GM11168 (cell line): Measurements from ENCODE around the gene HMCN2.

Experiments used
- in situ Hi-C: fragments of 300-500 bp; cut with MboI; formaldehyde crosslinking; loops from one replicate; pipeline ENCODE4 v1.12.0; 2022; ENCODE audit warnings: low sequenced_read_pairs; ENCODE audit not compliant: unreplicated experiment

Gene HMCN2

GRCh38 chr9:130301483-130302286 lies 36.1 kb downstream of the HMCN2 start:
- in situ Hi-C loops: no loop called here

DNA sequence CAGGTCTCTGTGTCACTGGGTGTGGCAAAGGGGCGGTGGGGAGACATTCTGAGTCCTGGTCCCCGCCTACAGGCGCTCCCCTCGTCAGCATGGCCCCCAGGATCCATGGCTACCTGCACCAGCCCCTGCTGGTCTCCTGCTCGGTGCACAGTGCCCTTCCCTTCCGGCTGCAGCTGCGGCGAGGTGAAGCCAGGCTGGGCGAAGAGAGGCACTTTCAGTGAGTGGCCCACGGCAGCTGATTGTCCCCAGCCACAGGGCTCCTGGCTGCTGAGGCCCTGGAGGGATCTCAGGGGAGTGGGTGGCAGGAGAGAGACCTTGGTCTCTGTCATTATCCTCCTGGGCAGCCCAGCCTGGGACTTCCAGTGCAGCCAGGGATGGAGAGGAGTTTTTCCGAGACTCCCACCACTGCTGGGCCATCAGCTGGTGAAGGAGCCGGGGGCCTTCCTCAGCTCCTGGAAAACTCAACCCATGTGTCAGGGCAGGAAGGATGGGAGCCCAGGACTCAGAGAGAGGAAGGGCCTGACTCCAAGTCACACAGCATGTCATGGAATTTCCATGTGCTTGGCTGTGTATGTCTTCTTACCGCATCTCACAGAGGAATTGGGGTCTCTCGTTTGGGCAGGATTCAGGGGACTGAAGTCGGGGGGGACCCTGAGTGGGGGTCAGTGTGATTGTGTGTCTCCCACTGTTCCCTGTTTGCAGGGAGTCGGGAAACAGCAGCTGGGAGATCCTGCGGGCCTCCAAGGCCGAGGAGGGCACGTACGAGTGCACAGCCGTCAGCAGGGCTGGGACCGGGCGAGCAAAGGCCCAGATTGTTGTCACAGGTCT lies 37.4 kb downstream of the HMCN2 start:
- in situ Hi-C loops: no loop called here

- in situ Hi-C loops: no loop called here
These were observed 38.1 kb downstream of the HMCN2 start for GRCh38 chr9:130303613-130304055.

GRCh38 chr9:130304116-130304515 lies 38.6 kb downstream of the HMCN2 start:
- in situ Hi-C loops: no loop called here

DNA sequence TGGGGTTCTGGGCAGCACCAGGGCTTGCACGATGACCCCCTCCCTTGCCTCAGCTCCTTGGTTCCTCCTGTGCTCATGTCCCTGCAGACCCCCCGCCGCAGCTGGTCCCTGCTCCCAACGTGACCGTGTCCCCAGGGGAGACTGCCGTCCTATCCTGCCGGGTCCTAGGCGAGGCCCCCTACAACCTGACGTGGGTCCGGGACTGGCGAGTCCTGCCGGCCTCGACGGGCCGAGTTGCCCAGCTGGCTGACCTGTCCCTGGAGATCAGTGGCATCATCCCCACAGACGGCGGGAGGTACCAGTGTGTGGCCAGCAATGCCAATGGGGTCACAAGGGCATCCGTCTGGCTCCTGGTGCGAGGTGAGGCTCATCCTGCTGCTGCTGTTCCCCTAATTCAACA lies 39.1 kb downstream of the HMCN2 start:
- in situ Hi-C loops: no loop called here

DNA sequence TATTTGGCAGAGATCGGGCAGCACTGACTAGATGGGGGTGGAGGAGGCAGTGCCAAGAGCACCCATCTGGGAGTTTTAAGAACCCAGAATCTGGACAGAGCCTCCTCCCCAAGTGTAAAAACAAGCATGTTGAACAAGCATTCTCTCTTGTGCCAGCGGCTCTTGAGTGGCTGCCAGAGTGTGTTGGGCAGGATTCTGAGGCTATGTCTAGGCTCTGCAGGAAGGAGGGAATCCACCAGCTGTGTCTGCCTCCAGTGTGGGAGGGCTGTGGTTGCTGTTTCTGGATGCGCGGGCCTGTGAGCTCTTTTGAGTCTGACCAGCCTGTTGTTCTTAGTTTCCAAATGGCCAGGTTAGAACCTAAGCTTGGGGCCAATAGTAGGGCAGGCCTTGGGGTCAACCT lies 39.8 kb downstream of the HMCN2 start:
- in situ Hi-C loops: no loop called here

GRCh38 chr9:130306823-130307666 lies 41.5 kb downstream of the HMCN2 start:
- in situ Hi-C loops: no loop called here

- in situ Hi-C loops: no loop called here
These were observed 42.0 kb downstream of the HMCN2 start for GRCh38 chr9:130307667-130307943.

GRCh38 chr9:130308081-130308571 lies 42.6 kb downstream of the HMCN2 start:
- in situ Hi-C loops: no loop called here

DNA sequence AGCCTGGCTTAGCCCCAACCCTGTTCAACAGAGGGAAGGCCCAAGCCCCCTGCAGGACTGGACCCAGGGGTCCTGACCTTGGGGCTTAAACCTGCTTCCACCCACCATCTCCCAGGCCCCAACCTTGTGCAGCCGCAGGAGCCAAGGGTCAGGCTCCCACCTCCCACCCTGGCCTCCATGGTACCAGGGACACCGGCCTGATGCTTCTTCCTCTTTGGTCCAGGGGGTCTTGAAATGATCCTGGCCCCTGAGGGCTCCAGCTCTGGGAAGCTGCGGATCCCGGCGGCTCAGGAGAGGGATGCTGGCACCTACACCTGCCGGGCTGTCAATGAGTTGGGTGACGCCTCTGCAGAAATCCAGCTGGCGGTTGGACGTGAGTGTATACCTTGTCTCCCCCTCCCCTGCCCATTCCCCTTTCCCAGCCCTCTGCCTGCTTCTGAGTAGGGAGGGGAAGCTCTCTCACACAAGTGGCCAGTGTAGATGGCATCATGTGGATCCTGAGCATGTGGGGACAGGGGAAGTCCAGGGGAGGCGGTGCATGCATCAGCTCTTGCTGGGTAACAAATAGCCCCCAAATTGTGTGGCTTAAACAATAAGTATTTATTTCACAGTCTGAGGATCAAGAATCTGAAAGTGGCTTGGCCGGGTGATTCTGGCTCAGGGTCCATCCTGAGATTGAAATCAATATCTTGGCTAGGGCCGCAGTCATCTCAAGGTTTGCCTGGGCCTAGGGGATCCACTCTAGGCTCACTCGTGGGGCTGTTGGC lies 44.3 kb downstream of the HMCN2 start:
- in situ Hi-C loops: no loop called here

GRCh38 chr9:130310456-130310855 lies 44.9 kb downstream of the HMCN2 start:
- in situ Hi-C loops: no loop called here

DNA sequence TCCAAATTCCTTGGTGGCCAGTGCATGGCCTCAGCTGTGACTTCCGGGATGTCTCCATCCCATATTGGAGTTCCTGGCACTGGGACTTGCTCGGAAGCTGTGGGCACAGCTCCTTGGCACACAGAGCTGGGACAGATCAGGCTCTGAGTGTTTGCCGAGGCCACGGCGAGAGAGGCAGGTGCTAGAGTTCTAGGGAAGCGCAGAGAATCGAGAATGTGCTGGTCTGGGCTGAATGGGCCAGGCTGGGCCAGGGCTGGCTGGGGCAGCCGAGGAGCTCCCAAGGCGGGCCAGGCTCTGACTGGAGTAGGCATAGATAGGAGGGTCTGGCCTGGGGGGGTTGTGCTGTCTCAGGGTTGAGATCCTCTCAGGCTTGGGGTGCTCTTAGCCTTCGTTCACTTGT lies 45.4 kb downstream of the HMCN2 start:
- in situ Hi-C loops: no loop called here

DNA sequence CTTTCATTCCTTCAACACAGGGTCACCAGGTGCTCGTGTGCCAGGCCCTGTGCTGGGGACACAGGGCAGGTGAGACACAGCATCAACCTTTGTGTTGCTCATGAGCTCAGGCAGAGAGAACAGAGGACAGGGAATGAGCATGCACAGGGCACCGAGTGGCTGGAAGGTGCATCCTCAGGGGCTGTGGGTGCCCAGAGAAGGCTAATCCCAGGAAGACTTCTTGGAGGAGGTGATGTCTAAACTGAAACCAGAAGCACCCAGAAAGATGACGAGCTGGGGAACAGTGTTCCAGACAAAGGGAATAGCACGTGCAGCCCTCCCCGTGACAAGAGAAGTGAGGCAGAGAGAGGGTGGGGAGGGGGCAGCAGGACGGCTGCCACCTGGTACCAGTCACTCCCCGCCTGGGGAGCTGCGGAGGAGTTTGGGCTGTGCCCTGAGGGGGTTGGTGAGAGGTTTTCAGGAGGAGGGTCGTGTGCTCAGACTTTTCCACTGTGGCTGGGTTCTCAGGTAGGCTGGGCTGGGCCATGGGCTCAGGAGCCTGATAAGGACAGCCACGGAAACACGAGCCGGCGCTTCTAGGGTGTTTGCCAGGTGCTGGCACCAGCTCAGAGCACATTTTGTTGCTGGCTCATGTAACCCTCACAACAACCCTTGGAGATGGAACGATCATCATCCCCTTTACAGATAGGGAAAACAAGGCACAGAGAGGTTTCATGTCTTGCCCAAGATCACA lies 46.0 kb downstream of the HMCN2 start:
- in situ Hi-C loops: no loop called here

DNA sequence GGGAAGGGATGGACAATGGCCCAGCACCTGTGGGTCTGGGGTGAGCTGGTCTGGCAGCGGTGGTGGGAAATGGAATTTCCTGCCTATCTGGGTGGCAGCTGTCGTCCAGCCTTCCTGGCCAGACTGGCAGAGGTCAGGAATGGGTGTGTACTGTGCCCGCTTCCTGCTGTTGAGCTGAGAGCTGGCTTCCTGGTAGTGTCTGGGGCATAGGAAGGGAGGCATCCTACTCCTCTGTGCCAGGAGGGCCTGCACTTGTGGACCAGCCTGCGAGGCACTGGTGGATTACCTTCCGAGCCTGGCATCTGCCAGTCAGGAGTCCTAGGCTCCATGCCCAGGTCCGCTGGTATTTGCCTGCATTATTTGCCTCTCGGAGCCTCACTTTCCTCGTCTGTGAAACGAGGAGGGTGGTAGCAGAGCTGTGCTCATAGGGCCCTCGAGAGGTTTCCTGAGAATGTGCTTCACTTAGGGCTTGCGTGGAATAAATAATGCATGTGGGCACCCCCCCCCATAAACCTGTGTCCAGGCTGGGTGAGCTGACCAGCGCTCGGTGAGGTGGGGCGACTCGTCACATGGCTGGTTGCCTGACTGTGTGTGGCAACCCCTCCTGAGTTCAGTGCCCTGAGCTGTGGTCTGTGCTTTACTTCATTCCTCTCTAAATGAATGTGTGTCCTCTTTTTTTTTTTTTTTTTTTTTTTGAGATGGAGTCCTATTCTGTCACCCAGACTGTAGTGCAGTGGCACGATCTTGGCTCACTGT lies 47.7 kb downstream of the HMCN2 start:
- in situ Hi-C loops: no loop called here

DNA sequence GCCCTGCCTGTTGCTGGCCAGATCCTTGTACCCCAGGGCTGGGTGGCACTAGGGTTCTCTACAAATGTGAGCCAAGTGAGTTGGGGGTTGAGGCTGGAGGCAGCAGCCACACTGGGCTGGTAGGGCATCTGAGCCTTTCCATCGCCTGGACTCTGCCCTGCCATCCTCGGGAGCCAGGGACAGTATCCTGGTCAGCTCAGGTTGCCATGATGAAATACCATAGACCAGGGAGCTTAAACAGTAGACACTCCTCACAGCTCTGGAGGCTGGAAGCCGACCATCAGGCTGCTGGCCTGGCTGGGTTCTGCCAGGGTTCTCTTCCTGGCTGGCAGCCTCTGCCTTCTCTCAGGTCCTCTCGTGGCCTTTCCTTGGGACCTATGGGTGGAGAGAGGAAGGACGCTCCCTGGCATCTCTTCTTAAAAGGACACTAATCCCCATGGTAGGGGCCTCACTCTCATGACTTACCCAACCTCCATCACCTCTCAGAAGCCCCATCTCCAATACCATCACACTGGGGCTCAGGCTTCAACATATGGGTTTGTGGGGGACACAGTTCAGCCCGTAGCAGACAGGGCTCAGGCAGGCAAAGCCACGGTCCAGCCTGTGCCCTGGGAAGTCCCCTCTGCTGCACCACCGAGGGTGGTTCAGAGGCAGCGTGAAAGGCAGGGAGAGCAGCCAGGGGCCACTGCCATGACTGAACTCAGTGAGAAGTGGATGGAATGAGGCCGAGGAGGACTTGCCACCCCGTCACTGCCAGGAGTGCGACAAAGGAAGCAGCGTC lies 50.1 kb downstream of the HMCN2 start:
- in situ Hi-C loops: no loop called here

- in situ Hi-C loops: no loop called here
These were observed 50.9 kb downstream of the HMCN2 start for GRCh38 chr9:130316430-130316829.

- in situ Hi-C loops: no loop called here
These were observed 53.7 kb downstream of the HMCN2 start for GRCh38 chr9:130319300-130319699.
